Measurements from ENCODE around the gene ATP2B2. TPM values are rescaled to one million over a fixed set of nuclear protein-coding genes. Genes with fewer than 3 reads are reported as not detected.

ATP2B2 gene
- total RNA-seq, 1 donor from 2014 or later, result not detected

GRCh38 chr3:10530241-10530640, 24.9 kb upstream of the ATP2B2 start:
- intact Hi-C loops (cut with micrococcal nuclease), result no loop called here

DNA sequence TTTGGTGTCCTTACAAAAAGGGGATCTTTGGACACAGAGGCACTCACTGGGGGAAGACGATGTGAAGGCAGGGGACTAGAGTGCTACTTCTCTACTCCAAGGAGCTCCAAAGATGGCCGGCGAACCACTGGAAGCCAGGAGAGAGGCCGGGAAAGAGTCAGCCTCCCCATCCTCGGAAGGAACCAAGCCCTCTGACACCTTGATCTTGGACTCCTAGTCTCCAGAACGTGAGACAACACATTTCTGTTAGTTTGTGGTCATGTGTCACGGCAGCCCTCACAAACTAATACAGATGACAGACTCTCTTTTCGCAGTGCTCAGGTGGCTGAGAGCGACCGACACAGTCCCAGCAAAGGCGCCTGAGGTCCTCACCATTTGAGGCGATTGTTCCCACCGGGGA, 24.4 kb upstream of the ATP2B2 start:
- intact Hi-C loops (cut with micrococcal nuclease), result no loop called here

DNA sequence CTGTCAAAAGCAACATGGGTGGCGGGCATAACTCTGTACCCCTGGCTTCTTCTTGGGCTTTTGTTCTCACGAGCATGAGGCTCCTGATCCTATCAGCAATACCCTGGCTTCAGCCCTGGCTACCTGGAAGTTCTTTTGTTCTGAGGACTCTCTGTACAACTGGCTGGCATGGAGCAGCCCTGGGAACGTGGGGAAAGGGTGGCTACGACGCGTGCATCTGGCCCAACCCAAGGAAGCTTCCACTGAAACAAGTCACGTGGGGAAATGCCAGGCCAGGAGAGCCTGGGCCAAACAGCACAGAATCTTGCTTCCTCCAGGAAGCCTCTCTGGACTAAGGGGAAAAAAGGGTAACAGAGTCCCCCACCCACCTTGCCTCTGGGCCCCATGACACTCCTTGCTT, 22.7 kb upstream of the ATP2B2 start:
- intact Hi-C loops (cut with micrococcal nuclease), result no loop called here

GRCh38 chr3:10527295-10528001, 22.1 kb upstream of the ATP2B2 start:
- intact Hi-C loops (cut with micrococcal nuclease), result no loop called here

DNA sequence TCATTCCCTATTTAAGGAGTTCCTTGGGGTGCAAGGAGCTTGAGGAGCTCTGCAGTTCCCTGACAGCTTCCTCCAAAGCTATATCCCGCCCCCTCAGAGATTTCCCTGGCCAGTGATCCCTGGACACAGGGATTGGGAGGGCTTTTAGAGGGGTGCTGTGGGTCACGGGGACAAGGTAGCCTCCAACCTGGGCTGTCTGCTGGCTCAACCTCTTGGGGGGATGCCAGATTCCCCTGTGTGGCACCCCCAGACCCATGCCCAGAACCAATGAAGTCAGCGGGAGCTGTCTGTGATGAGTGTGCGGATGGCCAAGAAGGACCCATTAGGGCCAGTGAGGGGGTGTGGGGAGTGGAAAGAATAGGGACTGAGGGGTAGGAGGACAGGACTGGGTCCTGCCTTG, 21.0 kb upstream of the ATP2B2 start:
- intact Hi-C loops (cut with micrococcal nuclease), result no loop called here

DNA sequence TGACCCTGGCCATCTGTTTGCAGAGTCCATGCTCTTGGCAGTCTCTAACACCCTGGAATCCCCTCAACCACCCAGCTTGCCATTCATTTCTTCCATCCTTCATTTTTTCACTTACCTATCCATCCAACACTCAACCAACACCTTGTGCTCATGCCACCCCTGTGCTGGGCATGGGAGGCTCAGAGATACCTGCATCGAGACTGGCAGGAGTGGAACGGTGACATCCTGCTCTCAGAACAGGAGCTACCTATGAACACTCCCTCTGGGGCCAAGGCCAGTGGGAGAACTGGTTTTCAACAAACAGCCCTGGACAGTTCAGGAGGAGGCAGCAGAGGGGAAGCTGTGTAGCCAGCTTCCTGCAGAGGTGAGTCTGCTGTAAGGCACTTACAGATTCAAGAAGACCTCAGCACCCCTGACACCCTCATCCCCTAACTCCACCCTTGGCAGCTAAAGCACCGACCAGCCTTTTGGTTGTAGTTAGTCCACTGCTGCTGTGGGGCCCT, 19.5 kb upstream of the ATP2B2 start:
- intact Hi-C loops (cut with micrococcal nuclease), result no loop called here

- intact Hi-C loops (cut with micrococcal nuclease), result no loop called here
These were observed 18.9 kb upstream of the ATP2B2 start for GRCh38 chr3:10524270-10524669.

GRCh38 chr3:10523561-10523960, 18.2 kb upstream of the ATP2B2 start:
- intact Hi-C loops (cut with micrococcal nuclease), result no loop called here

GRCh38 chr3:10522646-10523303, 17.4 kb upstream of the ATP2B2 start:
- intact Hi-C loops (cut with micrococcal nuclease), result no loop called here

GRCh38 chr3:10521772-10522441, 16.5 kb upstream of the ATP2B2 start:
- intact Hi-C loops (cut with micrococcal nuclease), result no loop called here

DNA sequence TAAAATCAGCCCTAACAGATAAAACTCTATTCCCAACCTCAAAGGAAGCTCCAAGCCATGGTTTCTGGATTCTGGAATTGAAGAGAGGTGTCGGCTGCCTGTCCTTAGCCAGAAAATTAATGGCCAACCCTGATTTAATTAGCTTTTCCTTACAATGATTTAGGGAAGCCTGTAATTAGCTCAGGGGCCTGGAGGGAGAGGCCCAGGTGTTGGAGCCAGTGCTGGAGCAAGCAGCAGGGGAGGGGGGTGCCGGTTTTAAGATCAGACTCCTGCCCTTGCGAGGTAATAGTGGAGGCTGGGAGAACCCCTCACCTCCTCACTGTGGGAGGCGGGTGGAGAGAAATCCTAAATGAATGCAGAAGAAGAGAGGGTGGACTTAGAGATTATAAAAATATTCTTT, 14.7 kb upstream of the ATP2B2 start:
- intact Hi-C loops (cut with micrococcal nuclease), result no loop called here

GRCh38 chr3:10519236-10519635, 13.8 kb upstream of the ATP2B2 start:
- intact Hi-C loops (cut with micrococcal nuclease), result no loop called here

- intact Hi-C loops (cut with micrococcal nuclease), result no loop called here
These were observed 13.2 kb upstream of the ATP2B2 start for GRCh38 chr3:10518506-10519150.

GRCh38 chr3:10517627-10518026, 12.2 kb upstream of the ATP2B2 start:
- intact Hi-C loops (cut with micrococcal nuclease), result no loop called here

DNA sequence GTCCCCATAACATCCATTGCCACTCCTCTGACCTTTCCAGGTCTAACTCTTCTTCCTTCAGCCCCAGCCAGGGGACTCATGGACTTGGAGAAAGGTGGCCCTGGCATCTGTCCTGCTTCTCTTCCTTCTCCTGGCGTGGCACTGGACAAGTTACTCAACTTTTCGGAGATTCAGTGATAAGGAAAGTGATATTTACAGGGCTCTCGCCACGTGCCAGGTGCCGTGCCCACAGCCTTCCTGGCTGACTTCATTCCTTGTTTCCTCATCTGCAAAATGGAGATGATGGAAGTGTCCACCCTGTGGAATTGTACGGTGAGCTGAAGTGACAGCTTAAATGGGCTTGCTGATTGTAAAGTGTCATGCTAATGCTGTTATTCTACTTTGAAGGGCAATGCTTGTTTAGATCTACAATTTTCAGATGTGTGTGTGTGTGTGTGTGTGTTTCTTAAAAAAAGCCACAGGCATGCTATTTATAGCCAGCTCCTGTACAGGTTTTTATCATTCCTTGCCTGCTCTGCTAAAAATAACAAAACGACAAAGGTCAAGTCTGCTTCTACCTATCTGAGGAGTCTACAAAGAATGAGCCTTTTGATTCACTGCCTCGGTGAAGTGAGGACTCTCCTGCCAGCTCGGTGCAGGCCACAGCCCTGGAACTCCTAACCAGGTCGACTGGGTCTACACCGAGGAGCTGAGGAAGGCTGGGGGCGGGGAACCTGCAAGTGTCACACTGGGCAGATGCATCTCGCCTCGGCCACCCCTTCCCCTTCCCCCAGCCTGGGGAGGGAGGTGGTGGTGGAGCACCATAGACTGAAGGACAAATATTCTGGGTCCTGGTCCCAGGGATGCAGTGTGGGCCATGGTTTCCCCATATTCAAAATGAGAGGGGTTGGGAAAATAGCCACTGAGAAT, 11.4 kb upstream of the ATP2B2 start:
- intact Hi-C loops (cut with micrococcal nuclease), result no loop called here

DNA sequence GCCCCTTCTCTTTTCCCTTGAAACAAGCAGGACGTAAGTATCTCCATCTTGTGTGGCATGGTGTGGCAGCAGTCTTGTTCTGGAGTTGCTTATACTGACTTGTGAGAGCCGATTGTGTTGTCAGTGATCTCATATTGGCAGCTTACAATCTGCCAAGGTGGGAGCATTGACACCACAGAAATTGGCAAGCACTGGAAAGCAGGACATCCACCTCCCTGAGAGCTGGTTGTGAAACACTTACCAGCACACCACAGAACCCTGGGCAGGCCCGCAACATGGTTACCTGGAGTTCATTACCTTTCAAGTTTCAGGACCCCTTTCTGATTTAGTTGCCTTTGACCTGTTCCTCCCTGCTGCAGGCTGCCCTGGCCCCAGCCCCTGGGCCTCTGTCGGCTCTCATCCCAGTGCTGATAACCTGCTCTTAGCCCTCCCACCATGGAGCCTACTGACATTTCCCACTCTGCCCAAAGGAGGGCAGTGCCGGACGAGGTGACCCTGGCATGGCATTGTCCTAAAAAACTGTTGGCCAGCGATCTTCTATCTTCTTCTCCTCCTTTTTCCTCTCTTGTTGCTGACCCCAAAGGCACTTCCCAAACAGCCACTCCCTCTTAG, 10.6 kb upstream of the ATP2B2 start:
- intact Hi-C loops (cut with micrococcal nuclease), result no loop called here

GRCh38 chr3:10515396-10515795, 10.0 kb upstream of the ATP2B2 start:
- intact Hi-C loops (cut with micrococcal nuclease), result no loop called here

- intact Hi-C loops (cut with micrococcal nuclease), result no loop called here
These were observed 9.2 kb upstream of the ATP2B2 start for GRCh38 chr3:10514407-10515069.

GRCh38 chr3:10513306-10513705, 7.9 kb upstream of the ATP2B2 start:
- intact Hi-C loops (cut with micrococcal nuclease), result no loop called here

DNA sequence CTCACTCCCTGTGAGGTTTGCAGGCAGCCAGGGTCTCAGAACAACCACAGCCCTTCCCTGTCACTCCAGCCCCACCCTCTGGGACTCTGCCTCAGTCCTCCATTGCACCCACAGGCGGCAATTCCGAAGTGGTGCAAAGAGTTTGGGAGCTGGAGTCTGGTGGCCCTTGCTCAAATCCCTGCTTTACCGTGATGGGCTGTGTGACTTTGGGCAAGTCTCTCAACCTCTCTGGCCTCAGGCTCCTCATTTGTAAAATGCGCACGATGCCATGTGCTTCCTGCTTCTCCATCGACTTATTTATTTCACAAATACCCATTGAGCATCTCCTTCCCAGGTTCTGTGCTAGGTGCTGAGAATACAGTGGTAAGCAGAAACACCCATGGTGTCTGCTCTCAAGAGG, 7.3 kb upstream of the ATP2B2 start:
- intact Hi-C loops (cut with micrococcal nuclease), result no loop called here

Measured in T-helper 2 cell treated with Interferon-gamma antibody and Interleukin-4, amounts not matched to agents 100 ng/mL and 5 ng/mL, for 36 hours (primary cell).